Brain microvascular endothelial cell (primary cell): ENCODE data around the gene FCN3.

Experiments used
- DNase-seq: peaks from one replicate; pipeline ENCODE4 v3.0.0-alpha.2; 2020
- H3K27ac ChIP-seq: fragments of 250-450 bp; sonication (Bioruptor Pico); 2 replicates; pipeline ENCODE4 v1.5.1; 2020; ENCODE audit warnings: mild to moderate bottlenecking, moderate library complexity
- H3K27me3 ChIP-seq: fragments of 250-450 bp; sonication (Bioruptor Pico); replicated peaks from 2 replicates; pipeline ENCODE4 v1.5.1; 2020; ENCODE audit warnings: mild to moderate bottlenecking
- H3K36me3 ChIP-seq: fragments of 250-450 bp; sonication (Bioruptor Pico); replicated peaks from 2 replicates; pipeline ENCODE4 v1.5.1; 2020; ENCODE audit warnings: mild to moderate bottlenecking
- H3K4me3 ChIP-seq: 2 replicates; pipeline ENCODE4 v1.5.1; 2011; ENCODE audit warnings: low read depth, mild to moderate bottlenecking, control low read depth, low read length, moderate library complexity
- in situ Hi-C: cut with HindIII; loops from 2 replicates; pipeline ENCODE4 v1.10.0; 2017; ENCODE audit warnings: low sequenced_read_pairs, low pct_ligation_motif_present
- TF ChIP-seq, protein P1 (sequence below): IDR thresholded peaks from 2 replicates; pipeline ENCODE4 v1.5.1; 2011; ENCODE audit warnings: low read depth, mild to moderate bottlenecking, moderate library complexity, low read length, control low read depth, inconsistent platforms; ENCODE audit errors: missing control alignments

Gene FCN3

DNA sequence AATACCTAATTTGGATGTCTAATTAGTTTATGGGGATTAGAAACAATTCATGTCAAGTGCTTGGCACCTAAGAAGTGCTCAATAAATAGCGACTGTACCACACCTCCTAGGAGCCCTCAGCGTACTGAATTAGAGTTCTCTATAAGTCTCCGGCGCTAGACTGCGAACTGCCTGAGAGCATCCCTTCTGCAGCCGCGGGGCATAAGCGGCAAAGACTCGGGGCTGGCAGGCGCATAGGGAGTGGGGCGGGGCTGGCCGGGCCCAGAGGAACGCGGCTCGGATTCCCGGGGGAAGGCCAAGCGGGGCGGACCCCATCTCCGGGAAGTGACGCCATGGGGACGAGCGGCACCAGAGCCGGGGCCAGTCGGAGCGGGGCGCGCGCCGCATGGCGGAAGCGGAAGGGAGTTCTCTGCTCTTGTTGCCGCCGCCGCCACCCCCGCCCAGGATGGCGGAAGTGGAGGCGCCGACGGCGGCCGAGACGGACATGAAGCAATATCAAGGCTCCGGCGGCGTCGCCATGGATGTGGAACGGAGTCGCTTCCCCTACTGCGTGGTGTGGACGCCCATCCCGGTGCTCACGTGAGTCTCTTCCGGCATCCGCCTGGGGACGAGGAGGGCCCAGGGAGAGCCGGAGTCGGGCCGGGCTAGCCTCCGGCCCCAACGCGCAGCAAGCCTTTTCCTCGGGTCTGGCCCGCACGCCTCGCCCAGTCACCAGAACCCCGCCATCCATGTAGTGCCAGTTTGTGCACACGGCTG lies 52.6 kb downstream of the FCN3 start, which contains the start of gene TMEM222:
Gene TMEM222, plus strand, starts transcription at position 351 of the 756 bp plus-strand sequence. Its CDS starts 35 bp downstream, at position 386.
- in situ Hi-C loops = no loop called here
- peak; percentile 92 for DNase-seq
- no peaks in the 10 kb centered on the region for H3K27me3 ChIP-seq
- peaks cover 11% of the 10 kb centered on the region for H3K36me3 ChIP-seq
- peak within 1 kb of the TSS; percentile 100 for H3K4me3 ChIP-seq
- H3K27ac ChIP-seq = peak within 1 kb of the TSS; percentile 79
- TF ChIP-seq, protein P1, sequence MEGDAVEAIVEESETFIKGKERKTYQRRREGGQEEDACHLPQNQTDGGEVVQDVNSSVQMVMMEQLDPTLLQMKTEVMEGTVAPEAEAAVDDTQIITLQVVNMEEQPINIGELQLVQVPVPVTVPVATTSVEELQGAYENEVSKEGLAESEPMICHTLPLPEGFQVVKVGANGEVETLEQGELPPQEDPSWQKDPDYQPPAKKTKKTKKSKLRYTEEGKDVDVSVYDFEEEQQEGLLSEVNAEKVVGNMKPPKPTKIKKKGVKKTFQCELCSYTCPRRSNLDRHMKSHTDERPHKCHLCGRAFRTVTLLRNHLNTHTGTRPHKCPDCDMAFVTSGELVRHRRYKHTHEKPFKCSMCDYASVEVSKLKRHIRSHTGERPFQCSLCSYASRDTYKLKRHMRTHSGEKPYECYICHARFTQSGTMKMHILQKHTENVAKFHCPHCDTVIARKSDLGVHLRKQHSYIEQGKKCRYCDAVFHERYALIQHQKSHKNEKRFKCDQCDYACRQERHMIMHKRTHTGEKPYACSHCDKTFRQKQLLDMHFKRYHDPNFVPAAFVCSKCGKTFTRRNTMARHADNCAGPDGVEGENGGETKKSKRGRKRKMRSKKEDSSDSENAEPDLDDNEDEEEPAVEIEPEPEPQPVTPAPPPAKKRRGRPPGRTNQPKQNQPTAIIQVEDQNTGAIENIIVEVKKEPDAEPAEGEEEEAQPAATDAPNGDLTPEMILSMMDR = no peak
